NCI-H1105 (cell line): ENCODE data around the gene ZNF544.
"Not testable (repeated sequence)": the region's sequence is repeated elsewhere in the genome, so short reads cannot be mapped to it uniquely, and the experiment has no call there.

ENCODE experiments used
- DNase-seq: peaks from one replicate; lab custom pipeline; 2025; lab: John Stamatoyannopoulos, UW

ZNF544 gene

DNA sequence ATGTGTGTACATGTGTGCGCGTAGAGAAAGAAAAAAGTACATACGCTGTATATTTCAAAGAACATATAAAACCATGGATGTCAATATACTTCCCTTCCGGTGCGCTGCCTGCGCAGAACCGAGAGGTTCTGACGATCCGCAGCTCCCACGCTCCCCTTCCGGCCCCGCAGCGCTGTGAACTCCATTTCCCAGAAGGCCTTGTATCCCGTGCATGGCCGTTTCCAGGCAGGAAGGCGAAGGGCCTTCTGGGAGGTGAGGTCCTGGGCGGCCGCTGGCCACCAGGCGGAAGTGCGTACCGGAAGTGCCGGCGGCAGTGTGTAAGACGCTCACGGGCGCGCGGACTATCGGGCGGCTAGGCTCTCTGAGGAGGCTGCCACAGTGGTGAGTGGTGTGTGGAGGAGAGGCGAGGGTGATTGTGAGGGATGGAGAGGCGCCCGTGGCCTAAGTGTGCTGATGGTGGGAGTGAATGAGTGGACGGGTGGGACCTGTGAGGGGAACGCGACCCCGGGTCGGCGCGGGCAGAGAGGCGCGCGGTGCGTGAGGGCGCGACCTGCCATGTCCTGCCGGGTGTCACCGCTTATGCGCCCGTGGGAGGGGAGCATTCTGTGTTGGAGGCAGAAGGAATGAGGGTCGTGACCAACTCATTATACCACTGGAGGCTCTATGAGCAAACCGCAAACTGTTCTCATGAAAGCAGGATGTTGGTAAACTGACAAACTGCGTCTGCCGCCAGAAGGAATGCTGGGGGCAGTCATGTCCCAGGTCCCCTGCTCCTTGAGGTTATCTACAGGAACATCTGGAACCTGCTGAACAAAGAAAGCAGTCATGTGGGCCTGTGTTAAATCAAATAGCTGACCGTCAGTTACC is 76.6 kb downstream of the ZNF544 start, which contains the start of gene ERVK3-1:
Gene ERVK3-1, plus strand, starts transcription at position 313 of the 867 bp plus-strand sequence. CDS start 6,792 bp downstream, outside the sequence.
- DNase-seq = peak; percentile 96

DNA sequence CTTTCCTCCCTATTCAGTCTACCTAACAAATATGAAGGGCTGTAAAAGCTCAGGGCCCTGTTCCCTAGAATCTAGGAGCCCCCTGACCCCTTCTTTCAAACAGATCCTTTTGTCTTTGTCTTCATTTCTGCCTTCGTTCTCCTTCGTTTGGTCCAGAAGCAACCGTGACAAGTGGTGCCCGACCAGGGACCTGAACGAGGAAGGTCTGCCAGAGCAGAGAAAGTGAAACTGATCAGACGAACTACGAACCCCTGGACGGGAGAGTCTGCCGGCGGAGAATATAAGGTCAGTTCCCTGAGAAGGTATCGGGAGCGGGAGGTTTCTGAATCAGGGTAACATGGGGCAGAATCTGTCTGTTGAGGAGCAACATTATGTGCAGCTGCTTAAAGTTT is 77.2 kb downstream of the ZNF544 start:
- no peak for DNase-seq

DNA sequence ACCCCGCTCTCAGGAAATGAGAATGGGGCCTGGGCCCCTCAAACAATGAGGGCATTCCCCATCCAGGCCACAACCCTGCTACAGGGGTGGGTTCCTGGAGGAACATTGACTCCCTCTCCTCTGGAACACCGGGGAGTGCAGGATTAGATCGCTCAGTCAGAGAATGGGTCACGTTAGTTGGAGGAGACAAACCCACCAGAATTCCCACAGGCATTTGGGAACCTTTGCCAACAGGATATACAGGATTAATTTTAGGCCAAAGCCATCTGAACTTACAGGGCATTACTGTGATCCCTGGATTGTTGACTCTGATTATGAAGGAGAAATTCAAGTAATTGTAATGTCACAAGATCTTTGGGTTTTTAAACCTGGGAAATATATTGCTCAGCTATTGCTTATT is 79.0 kb downstream of the ZNF544 start:
- DNase-seq = no peak

DNA sequence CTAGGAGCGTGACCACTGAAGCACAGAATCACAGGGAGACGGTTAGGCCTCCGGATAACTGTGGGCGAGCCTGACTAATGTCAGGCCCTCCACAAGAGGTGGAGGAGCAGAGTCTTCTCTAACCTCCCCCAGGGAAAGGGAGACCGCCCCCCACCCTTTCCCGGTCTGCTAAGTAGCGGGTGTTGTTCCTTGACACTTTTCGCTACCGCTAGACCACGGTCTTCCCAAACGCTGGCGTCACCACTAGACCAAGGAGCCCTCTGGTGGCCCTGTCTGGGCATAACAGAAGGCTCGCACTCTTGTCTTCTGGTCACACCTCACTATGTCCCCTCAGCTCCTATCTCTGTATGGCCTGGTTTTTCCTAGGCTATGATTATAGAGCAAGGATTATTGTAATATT is 82.0 kb downstream of the ZNF544 start:
- DNase-seq = not testable (repeated sequence)

DNA sequence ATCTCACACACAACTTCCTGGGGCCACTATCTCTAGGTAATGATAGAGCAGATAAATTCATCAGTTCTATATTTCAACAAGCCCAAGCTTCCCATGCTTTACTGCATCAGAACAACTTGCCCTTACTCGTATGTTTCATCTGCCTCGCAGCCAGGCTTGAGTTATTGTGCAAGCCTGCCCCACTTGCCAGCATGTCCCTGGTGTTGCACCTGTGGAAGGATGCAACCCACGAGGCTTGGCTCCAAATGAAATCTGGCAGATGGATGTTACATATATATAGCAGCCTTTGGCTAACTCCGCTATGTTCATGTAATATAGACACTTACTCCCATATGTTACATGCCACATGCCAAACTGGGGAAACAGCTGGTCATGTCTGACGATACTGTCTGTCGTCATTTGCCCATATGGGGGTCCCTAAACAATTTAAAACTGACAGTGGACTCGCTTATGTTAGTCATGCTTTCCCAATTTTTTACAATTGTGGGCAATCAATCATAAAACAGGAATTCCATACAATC is 82.7 kb downstream of the ZNF544 start:
- no peak for DNase-seq
